Measurements from ENCODE around the gene OR13A1.

- TF ChIP-seq ZBTB7A (IDR thresholded peaks at IDR 0.05; ENCODE audit: low read depth) (no peak), EP300 (IDR thresholded peaks at IDR 0.05; ENCODE audit: borderline replicate concordance) (no peak), CEBPB (IDR thresholded peaks at IDR 0.05) (no peak), REST (IDR thresholded peaks at IDR 0.05; ENCODE audit: low read depth) (no peak), TCF12 (IDR thresholded peaks at IDR 0.05; ENCODE audit: low read depth) (no peak), RAD21 (IDR thresholded peaks at IDR 0.05; ENCODE audit: low read depth) (no peak), TAF1 (IDR thresholded peaks at IDR 0.05; ENCODE audit: low read depth) (no peak), CREB1 (IDR thresholded peaks at IDR 0.05; ENCODE audit: low read depth) (no peak), MAX (IDR thresholded peaks at IDR 0.05) (no peak), YY1 (IDR thresholded peaks at IDR 0.05; ENCODE audit: low read depth) (no peak)
Observed at GRCh38 chr10:45286980-45287379, 28.4 kb downstream of the OR13A1 start.

All from Ishikawa (cell line).